A673 (cell line): ENCODE data around the gene NOX3.

Experiments used
- EZH2 ChIP-seq: fragments of 200-600 bp; sonication (generic); IDR thresholded peaks from 2 replicates; pipeline ENCODE4 v1.6.1; 2017; ENCODE audit warnings: borderline replicate concordance, low read depth, mild to moderate bottlenecking, mixed read lengths, antibody characterized with exemption, low read length; ENCODE audit not compliant: poor library complexity, severe bottlenecking
- TF ChIP-seq, protein P1 (sequence below): fragments of 300-800, 200-600 bp; sonication (generic); conservative IDR thresholded peaks from 2 replicates; pipeline ENCODE4 v1.5.1; 2017; ENCODE audit warnings: low read depth, mild to moderate bottlenecking, antibody characterized with exemption, low read length, moderate library complexity, mixed read lengths

DNA sequence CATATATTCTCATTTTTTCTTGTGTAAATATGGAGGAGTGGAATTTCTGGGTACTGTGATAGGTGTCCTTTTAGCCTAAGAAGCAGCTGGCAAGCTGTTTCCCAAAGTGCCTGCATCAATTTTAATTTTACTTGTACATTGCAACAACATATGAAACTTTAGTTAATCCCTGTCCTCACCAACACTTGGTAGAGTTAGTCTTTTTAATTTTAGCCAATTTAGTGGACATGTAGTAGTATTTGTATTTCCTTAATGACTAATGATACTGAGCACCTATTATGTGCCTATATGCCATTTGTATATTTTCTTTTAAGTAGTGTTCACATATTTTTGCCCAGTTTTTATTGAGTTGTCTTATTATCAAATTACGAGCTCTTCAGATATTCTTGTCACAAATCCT lies 46.8 kb upstream of the NOX3 start:
- TF ChIP-seq, protein P1, sequence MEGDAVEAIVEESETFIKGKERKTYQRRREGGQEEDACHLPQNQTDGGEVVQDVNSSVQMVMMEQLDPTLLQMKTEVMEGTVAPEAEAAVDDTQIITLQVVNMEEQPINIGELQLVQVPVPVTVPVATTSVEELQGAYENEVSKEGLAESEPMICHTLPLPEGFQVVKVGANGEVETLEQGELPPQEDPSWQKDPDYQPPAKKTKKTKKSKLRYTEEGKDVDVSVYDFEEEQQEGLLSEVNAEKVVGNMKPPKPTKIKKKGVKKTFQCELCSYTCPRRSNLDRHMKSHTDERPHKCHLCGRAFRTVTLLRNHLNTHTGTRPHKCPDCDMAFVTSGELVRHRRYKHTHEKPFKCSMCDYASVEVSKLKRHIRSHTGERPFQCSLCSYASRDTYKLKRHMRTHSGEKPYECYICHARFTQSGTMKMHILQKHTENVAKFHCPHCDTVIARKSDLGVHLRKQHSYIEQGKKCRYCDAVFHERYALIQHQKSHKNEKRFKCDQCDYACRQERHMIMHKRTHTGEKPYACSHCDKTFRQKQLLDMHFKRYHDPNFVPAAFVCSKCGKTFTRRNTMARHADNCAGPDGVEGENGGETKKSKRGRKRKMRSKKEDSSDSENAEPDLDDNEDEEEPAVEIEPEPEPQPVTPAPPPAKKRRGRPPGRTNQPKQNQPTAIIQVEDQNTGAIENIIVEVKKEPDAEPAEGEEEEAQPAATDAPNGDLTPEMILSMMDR = no peak
- no peak for TF ChIP-seq EZH2
